ENCODE measurements around the gene SLC35G6. TPM values are rescaled to one million over a fixed set of nuclear protein-coding genes. Genes with fewer than 3 reads are reported as not detected.

Gene SLC35G6
- total RNA-seq, 2 donors from 2014 or later: 0.33 TPM; not detected in 1

DNA sequence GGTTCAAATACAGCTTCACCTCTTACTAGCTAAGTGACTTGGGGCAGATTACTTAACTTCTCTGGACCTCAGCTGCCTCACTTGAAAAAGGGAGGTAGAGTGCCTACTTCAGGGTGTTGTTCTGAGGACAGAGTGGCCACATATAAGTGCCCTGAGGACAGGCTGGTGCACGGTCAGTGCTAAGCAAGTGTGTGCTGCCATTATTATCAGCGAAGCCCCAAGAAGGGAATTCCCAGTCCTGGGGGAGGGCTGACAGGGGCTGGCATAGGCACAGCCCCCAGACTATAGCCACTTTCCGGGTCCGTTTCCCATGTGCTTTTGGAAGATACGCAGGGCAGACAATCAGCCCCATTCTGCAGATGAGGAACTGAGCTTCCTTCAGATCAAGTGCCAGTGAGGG, 4.3 kb upstream of the SLC35G6 start:
- Histone ChIP-seq H3K4me3 (ENCODE audit: low read length) (no peak overlapping the region), H3K9me3 (ENCODE audit: control insufficient read depth, low read length) (no peaks in the 10 kb centered on the region), H3K9ac (ENCODE audit: extremely low read depth, low read length, poor library complexity, severe bottlenecking) (no peak overlapping the region), H3K27me3 (ENCODE audit: control insufficient read depth, insufficient read depth, low read length, poor library complexity, severe bottlenecking) (no peaks in the 10 kb centered on the region), H3K27ac (ENCODE audit: low read depth, low read length) (no peak overlapping the region), H3K4me1 (ENCODE audit: control insufficient read depth, insufficient read depth, low read length) (peaks cover 15% of the 10 kb centered on the region), H3K36me3 (ENCODE audit: control insufficient read depth, insufficient read depth, low read length) (no peaks in the 10 kb centered on the region)
- no peak overlapping the region for H3K27ac Mint-ChIP-seq
- no peaks in the 10 kb centered on the region for H3K9me3 Mint-ChIP-seq
- TF ChIP-seq, protein P1, sequence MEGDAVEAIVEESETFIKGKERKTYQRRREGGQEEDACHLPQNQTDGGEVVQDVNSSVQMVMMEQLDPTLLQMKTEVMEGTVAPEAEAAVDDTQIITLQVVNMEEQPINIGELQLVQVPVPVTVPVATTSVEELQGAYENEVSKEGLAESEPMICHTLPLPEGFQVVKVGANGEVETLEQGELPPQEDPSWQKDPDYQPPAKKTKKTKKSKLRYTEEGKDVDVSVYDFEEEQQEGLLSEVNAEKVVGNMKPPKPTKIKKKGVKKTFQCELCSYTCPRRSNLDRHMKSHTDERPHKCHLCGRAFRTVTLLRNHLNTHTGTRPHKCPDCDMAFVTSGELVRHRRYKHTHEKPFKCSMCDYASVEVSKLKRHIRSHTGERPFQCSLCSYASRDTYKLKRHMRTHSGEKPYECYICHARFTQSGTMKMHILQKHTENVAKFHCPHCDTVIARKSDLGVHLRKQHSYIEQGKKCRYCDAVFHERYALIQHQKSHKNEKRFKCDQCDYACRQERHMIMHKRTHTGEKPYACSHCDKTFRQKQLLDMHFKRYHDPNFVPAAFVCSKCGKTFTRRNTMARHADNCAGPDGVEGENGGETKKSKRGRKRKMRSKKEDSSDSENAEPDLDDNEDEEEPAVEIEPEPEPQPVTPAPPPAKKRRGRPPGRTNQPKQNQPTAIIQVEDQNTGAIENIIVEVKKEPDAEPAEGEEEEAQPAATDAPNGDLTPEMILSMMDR (conservative IDR thresholded peaks at IDR 0.05): no peak
- H3K4me1 Mint-ChIP-seq: peaks cover 31% of the 10 kb centered on the region
- WGBS, 2 experiments (ENCODE audit: insufficient coverage in 1 of 2, insufficient read length in 1 of 2): 91 to 96% methylated on average over 5 of the region's 5 CpGs
- no peak for DNase-seq
- peaks cover 4% of the 10 kb centered on the region for H3K36me3 Mint-ChIP-seq (ENCODE audit: low read depth)
- H3K4me3 Mint-ChIP-seq: no peak overlapping the region
- no peaks in the 10 kb centered on the region for H3K27me3 Mint-ChIP-seq (ENCODE audit: insufficient read depth)

DNA sequence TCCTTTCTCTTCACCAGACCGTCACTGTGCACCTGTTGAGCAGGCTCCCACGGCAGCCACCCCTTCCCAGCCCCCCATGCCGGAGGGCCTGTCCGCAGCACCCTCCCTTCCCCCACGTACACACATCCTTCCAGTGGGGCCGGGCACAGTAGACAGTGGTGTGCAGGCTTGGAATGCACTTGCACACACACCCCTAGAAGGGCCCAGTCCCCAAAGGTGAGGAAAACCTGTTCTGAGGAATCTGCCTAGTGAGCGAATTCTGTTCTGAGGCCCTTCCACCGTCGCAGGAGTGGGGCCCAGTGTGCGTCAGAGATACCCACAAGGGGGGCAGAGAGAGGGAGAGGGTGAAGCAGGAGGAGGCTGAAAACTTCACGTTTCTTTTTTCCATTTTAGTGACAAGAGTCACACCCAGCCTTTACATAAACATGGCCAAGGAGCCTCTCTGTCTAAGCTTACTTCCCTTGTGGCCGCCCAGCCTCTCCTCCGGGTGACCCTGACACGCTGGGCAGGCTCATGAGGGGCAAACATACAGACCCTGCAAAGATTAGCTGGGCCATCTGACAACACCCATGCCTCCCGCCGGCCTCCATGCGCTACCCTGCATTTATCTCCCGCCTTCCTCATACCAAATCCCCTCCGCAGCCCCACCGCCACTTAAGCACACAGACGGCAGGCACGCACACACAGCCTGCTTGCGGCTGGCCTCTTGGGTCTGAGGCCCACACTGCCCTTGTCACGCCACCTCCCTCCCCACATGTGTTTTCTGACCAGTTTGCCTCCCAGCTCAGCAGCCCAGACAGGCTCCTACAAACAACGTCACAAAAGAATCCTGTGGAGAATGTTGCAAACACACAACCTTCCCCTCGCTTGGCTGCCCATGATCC, 3.6 kb upstream of the SLC35G6 start:
- H3K4me3 ChIP-seq (ENCODE audit: low read length): peak overlapping the region; percentile 84
- H3K27me3 ChIP-seq (ENCODE audit: control insufficient read depth, insufficient read depth, low read length, poor library complexity, severe bottlenecking): no peaks in the 10 kb centered on the region
- no peaks in the 10 kb centered on the region for H3K9me3 ChIP-seq (ENCODE audit: control insufficient read depth, low read length)
- H3K27ac Mint-ChIP-seq: peak overlapping the region; percentile 76
- H3K9ac ChIP-seq (ENCODE audit: extremely low read depth, low read length, poor library complexity, severe bottlenecking): peak overlapping the region; percentile 76
- TF ChIP-seq, protein P1 (conservative IDR thresholded peaks at IDR 0.05): no peak
- H3K27ac ChIP-seq (ENCODE audit: low read depth, low read length): peak overlapping the region; percentile 60
- no peaks in the 10 kb centered on the region for H3K27me3 Mint-ChIP-seq (ENCODE audit: insufficient read depth)
- no peaks in the 10 kb centered on the region for H3K9me3 Mint-ChIP-seq
- 69 to 74% methylated on average over 7 to 26 of the region's 26 CpGs for WGBS, 2 experiments (ENCODE audit: insufficient coverage in 1 of 2, insufficient read length in 1 of 2)
- H3K4me1 Mint-ChIP-seq: peaks cover 38% of the 10 kb centered on the region
- DNase-seq: peak; percentile 73
- H3K4me1 ChIP-seq (ENCODE audit: control insufficient read depth, insufficient read depth, low read length): peaks cover 15% of the 10 kb centered on the region
- peaks cover 4% of the 10 kb centered on the region for H3K36me3 Mint-ChIP-seq (ENCODE audit: low read depth)
- H3K4me3 Mint-ChIP-seq: peak overlapping the region; percentile 88
- H3K36me3 ChIP-seq (ENCODE audit: control insufficient read depth, insufficient read depth, low read length): no peaks in the 10 kb centered on the region

DNA sequence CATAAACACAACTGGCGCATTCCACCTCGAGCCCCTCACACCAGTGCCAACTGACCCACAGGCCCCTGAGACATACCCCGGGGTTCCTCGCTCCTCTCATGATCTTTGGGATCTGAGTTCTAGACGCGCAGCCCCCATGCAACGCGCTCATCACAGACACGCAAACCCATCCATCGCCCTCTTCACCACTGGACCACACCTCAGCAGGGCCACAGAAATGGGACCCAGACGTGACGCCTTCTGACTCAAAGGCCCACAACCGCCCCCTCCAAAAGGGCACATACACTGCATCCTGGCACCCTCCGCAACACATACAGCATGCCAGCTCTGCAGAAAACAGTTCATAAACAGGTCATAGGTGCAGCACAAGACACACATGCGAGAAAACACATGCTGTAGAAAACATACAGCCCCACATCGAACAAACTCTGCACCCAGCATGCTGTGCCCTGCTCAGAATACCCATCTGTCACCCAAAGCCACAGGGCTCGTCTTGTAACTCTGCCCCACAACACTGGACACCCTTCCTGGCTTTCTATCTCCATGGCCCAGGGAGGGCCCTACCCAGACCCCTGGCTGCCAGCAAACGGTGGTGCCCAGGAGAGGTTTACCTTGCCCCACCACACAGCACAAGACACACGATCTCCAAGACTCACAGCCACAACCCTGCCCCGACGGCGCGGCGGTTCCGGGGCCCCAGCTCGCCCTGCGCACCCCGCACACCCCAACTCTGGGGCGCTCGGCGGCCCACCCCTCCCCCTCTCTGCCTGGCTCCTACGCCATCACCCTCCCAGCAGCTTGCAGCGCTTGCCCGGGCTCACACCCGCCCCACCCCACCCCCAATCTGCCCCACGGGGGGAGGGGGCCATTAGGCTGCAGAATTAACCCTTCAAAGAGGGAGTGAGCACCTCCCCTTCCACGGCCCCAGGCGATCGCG, 2.7 kb upstream of the SLC35G6 start:
- H3K4me3 ChIP-seq (ENCODE audit: low read length): peak overlapping the region; percentile 84
- no peaks in the 10 kb centered on the region for H3K27me3 Mint-ChIP-seq (ENCODE audit: insufficient read depth)
- H3K36me3 Mint-ChIP-seq (ENCODE audit: low read depth): peaks cover 4% of the 10 kb centered on the region
- H3K27ac Mint-ChIP-seq: peak overlapping the region; percentile 76
- peak overlapping the region; percentile 75 for H3K27ac ChIP-seq (ENCODE audit: low read depth, low read length)
- H3K9ac ChIP-seq (ENCODE audit: extremely low read depth, low read length, poor library complexity, severe bottlenecking): peak overlapping the region; percentile 76
- peaks cover 15% of the 10 kb centered on the region for H3K4me1 ChIP-seq (ENCODE audit: control insufficient read depth, insufficient read depth, low read length)
- TF ChIP-seq, protein P1 (conservative IDR thresholded peaks at IDR 0.05): peak; percentile 20
- WGBS, 2 experiments (ENCODE audit: insufficient coverage in 1 of 2, insufficient read length in 1 of 2): 36 to 96% methylated on average over 5 to 40 of the region's 40 CpGs
- no peaks in the 10 kb centered on the region for H3K9me3 ChIP-seq (ENCODE audit: control insufficient read depth, low read length)
- no peaks in the 10 kb centered on the region for H3K36me3 ChIP-seq (ENCODE audit: control insufficient read depth, insufficient read depth, low read length)
- peak overlapping the region; percentile 88 for H3K4me3 Mint-ChIP-seq
- peak; percentile 77 for DNase-seq
- H3K4me1 Mint-ChIP-seq: peaks cover 47% of the 10 kb centered on the region
- H3K9me3 Mint-ChIP-seq: no peaks in the 10 kb centered on the region
- H3K27me3 ChIP-seq (ENCODE audit: control insufficient read depth, insufficient read depth, low read length, poor library complexity, severe bottlenecking): no peaks in the 10 kb centered on the region
